Measurements from ENCODE around the gene POMT1.

The POMT1 gene

DNA sequence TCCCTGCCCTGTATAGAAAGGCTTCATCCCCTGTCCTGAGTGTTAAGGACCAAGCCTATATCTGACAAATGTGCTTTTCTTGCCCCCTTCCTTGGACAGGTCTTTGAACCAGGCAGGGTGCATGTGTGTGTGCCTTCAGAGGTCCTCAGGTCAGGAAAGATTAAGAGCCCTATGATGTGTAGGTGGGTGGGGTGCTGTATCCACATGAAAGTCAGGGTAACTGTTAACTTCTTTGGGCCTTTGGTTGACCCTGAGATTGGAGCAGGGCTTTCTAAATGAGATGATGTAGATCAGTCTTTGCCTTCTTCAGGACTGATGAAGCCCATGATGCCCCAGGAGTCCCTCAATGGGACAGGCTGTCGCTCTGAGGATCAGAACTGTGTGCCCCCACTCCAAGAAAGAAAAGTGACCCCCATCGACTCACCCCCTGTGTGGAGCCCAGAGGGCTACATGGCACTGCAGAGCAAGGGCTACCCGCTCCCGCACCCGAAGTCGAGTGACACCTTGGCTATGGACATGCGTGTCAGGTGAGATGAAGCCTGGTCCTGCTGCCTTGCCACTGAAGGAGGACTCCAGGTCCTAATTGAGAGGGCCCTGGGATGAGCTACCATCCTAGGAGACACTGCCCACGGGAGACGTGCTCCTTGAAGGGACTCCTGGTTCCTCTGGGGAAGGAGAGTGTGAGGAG, 29.4 kb upstream of the POMT1 start:
- DNase-seq (ENCODE audit: low read depth): no peak

DNA sequence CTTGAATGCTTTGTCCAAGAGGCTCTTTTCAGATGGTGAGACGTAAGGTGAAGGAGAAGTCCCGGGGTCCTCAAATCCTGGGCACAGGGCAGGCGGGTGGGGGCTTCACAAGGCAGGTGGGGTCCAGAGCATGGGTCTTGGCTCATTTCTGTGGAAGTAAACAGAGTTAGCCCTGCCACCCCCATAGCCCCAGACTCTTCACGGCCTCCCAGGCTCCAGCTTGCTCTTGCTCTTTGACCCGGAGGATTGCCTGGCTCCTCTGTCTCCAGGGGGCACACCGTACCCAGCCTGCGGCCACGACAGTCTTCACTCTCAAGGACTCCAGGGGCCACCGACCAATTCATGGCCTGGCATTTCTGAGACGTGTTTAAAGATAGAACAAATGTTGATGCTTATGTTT, 28.8 kb upstream of the POMT1 start:
- no peak overlapping the region for H3K4me3 ChIP-seq (ENCODE audit: control insufficient read depth, low read depth, low read length)
- no peak for DNase-seq (ENCODE audit: low read depth)
- TF ChIP-seq, protein P1, sequence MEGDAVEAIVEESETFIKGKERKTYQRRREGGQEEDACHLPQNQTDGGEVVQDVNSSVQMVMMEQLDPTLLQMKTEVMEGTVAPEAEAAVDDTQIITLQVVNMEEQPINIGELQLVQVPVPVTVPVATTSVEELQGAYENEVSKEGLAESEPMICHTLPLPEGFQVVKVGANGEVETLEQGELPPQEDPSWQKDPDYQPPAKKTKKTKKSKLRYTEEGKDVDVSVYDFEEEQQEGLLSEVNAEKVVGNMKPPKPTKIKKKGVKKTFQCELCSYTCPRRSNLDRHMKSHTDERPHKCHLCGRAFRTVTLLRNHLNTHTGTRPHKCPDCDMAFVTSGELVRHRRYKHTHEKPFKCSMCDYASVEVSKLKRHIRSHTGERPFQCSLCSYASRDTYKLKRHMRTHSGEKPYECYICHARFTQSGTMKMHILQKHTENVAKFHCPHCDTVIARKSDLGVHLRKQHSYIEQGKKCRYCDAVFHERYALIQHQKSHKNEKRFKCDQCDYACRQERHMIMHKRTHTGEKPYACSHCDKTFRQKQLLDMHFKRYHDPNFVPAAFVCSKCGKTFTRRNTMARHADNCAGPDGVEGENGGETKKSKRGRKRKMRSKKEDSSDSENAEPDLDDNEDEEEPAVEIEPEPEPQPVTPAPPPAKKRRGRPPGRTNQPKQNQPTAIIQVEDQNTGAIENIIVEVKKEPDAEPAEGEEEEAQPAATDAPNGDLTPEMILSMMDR (conservative IDR thresholded peaks at IDR 0.05; ENCODE audit: control insufficient read depth, insufficient read depth, low read depth, low read length): no peak

More for the DNA sequence above, 29.4 kb upstream of the POMT1 start:
- TF ChIP-seq, protein P1 (conservative IDR thresholded peaks at IDR 0.05; ENCODE audit: control insufficient read depth, insufficient read depth, low read depth, low read length): no peak
- no peak overlapping the region for H3K4me3 ChIP-seq (ENCODE audit: control insufficient read depth, low read depth, low read length)

DNA sequence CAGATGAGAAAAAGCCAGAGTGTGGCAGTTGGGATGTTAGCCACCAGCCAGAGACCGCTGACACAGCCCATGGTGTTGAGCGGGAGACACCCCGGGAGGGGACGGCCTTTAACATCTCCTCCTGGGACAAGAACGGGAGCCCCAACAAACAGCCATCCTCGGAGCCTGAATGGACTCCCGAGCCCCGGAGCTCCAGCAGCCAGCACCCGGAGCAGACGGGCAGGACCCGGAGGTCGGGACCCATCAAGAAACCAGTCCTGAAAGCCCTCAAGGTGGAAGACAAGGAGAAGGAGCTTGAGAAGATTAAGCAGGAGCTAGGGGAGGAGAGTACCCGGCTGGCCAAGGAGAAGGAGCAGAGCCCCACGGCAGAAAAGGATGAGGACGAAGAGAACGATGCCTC, 28.0 kb upstream of the POMT1 start:
- no peak overlapping the region for H3K4me3 ChIP-seq (ENCODE audit: control insufficient read depth, low read depth, low read length)
- DNase-seq (ENCODE audit: low read depth): no peak
- TF ChIP-seq, protein P1 (conservative IDR thresholded peaks at IDR 0.05; ENCODE audit: control insufficient read depth, insufficient read depth, low read depth, low read length): no peak

DNA sequence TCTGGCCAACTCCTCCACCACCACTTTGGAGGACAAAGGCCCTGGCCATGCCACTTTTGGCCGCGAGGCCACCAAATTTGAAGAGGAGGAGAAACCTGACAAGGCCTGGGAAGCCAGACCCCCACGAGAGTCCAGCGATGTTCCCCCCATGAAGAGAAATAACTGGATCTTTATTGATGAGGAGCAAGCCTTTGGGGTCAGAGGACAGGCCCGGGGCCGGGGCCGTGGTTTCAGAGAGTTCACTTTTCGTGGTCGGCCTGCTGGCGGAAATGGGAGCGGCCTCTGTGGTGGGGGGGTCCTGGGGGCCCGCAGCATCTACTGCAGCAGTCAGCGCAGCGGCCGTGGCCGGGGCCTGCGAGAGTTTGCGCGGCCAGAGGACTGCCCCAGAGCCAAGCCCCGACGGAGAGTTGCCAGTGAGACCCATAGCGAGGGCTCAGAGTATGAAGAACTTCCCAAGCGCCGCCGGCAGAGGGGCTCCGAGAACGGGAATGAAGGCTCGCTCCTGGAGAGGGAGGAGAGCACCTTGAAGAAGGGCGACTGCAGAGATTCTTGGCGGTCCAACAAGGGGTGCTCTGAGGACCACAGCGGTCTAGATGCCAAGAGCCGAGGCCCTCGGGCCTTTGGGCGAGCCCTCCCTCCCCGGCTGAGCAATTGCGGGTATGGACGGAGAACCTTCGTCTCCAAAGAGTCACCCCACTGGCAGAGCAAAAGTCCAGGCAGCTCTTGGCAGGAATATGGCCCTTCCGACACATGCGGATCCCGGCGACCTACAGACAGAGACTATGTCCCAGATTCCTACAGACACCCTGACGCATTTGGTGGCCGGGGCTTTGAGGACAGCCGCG, 27.4 kb upstream of the POMT1 start:
- TF ChIP-seq, protein P1 (conservative IDR thresholded peaks at IDR 0.05; ENCODE audit: control insufficient read depth, insufficient read depth, low read depth, low read length): no peak
- DNase-seq (ENCODE audit: low read depth): no peak
- H3K4me3 ChIP-seq (ENCODE audit: control insufficient read depth, low read depth, low read length): no peak overlapping the region

DNA sequence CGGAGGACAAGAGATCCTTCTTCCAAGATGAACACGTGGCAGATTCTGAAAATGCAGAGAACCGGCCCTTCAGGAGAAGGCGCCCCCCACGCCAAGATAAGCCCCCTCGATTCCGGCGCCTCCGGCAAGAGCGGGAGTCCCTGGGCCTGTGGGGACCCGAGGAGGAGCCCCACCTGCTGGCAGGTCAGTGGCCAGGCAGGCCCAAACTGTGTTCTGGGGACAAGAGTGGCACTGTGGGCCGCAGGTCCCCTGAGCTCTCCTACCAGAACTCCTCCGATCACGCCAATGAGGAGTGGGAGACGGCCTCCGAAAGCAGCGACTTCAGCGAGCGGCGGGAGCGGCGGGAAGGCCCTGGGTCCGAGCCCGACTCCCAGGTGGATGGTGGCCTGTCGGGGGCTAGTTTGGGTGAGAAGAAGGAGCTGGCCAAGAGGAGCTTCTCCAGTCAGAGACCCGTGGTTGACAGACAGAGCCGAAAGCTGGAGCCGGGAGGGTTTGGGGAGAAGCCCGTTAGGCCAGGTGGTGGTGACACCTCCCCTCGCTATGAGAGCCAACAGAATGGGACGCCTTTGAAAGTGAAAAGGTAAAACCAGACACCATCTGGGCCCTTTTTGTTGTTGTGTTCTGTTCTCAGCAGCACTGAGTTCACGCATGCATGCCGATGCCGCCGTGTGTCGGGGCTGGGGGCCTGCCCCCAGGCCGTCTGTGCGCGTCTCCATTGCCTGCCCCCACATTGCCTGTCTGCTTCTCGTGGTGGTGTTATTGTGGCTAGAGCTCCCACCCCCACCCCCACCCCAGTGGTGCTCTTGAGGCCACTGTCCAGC, 26.6 kb upstream of the POMT1 start:
- TF ChIP-seq, protein P1 (conservative IDR thresholded peaks at IDR 0.05; ENCODE audit: control insufficient read depth, insufficient read depth, low read depth, low read length): peak; percentile 28
- H3K4me3 ChIP-seq (ENCODE audit: control insufficient read depth, low read depth, low read length): no peak overlapping the region
- no peak for DNase-seq (ENCODE audit: low read depth)

DNA sequence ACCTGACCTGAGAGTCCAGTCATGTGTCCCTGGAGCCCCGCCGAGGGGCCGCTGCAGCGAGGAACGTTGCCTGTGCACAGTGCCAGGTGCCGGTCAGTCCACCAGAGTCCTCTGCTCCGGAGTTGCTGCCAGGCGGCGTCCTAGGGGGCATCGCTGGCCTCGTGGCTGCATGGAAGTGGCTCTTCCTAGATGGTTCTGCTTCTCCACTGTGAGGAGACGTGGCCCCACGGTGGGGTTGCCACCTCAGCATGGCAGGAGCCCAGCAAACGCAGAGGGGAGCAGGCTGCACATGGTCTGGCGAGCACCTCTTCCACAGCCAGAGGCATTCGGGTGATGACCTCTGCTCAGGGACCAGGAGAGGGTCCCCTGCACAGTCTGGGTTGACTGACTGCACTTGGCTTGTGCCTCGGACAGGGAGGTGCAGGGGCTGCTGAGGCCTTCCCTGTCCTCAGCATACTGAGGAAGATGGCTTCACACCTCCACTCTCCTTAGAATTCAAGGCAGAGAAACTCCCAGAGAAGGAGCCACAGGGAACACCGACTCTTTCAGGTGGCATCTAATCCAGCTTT, 25.9 kb upstream of the POMT1 start:
- H3K4me3 ChIP-seq (ENCODE audit: control insufficient read depth, low read depth, low read length): no peak overlapping the region
- no peak for DNase-seq (ENCODE audit: low read depth)
- TF ChIP-seq, protein P1 (conservative IDR thresholded peaks at IDR 0.05; ENCODE audit: control insufficient read depth, insufficient read depth, low read depth, low read length): no peak

Data from fibroblast of mammary gland (primary cell).